HCT116 (cell line): ENCODE results near the gene JAK1.

Experiments
- CBX3 ChIP-seq: IDR thresholded peaks from 2 replicates; pipeline ENCODE4 v1.6.1; 2012; ENCODE audit warnings: low read depth
- CEBPB ChIP-seq: IDR thresholded peaks from 2 replicates; pipeline ENCODE4 v1.6.1; 2012; ENCODE audit warnings: low read depth
- EGR1 ChIP-seq: IDR thresholded peaks from 2 replicates; pipeline ENCODE4 v1.6.1; 2012; ENCODE audit warnings: low read depth
- FOSL1 ChIP-seq: IDR thresholded peaks from 2 replicates; pipeline ENCODE4 v1.6.1; 2012; ENCODE audit warnings: low read depth
- SIN3A ChIP-seq: IDR thresholded peaks from 2 replicates; pipeline ENCODE4 v1.6.1; 2012; ENCODE audit warnings: low read depth
- TF ChIP-seq, protein P1 (sequence below), 3 experiments: fragments of 200-600 bp in 1 of 3; sonication (generic) in 1 of 3; IDR thresholded peaks in 2 of 3; conservative IDR thresholded peaks in 1 of 3; 2 replicates each; pipeline ENCODE4 v1.5.1; 2012 to 2017; ENCODE audit warnings: low read depth in 2 of 3, low read length in 2 of 3, antibody characterized with exemption in 1 of 3, borderline replicate concordance in 1 of 3, control low read depth in 1 of 3, mild to moderate bottlenecking in 1 of 3, mixed read lengths in 1 of 3, mixed run types in 1 of 3, moderate library complexity in 1 of 3; ENCODE audit not compliant: insufficient read depth in 1 of 3
- TF ChIP-seq, protein P2 (sequence below): IDR thresholded peaks from 2 replicates; pipeline ENCODE4 v1.6.1; 2012

DNA sequence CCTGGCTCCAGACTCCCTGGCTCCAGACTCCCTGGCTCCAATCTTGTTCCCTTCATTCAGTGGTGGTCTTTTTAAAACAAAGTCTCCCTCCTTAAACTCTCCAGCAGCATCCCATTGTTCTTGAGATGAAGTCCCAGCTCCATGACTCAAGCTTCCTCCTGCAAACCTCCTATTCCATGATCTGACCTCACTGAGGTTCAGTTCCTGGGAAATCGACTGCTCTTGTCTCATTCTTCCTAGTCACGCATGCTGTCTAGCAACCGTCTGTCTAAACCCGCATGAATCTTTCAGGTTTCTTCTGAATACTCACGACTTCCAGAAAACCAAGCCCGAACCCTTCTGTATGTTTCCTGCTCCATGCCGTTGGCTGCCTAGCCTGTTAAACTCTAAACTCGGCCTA, 129.5 kb downstream of the JAK1 start:
- TF ChIP-seq SIN3A (no peak), FOSL1 (no peak), EGR1 (no peak), CEBPB (no peak), CBX3 (no peak)
- TF ChIP-seq, protein P1, sequence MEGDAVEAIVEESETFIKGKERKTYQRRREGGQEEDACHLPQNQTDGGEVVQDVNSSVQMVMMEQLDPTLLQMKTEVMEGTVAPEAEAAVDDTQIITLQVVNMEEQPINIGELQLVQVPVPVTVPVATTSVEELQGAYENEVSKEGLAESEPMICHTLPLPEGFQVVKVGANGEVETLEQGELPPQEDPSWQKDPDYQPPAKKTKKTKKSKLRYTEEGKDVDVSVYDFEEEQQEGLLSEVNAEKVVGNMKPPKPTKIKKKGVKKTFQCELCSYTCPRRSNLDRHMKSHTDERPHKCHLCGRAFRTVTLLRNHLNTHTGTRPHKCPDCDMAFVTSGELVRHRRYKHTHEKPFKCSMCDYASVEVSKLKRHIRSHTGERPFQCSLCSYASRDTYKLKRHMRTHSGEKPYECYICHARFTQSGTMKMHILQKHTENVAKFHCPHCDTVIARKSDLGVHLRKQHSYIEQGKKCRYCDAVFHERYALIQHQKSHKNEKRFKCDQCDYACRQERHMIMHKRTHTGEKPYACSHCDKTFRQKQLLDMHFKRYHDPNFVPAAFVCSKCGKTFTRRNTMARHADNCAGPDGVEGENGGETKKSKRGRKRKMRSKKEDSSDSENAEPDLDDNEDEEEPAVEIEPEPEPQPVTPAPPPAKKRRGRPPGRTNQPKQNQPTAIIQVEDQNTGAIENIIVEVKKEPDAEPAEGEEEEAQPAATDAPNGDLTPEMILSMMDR (IDR thresholded peaks at IDR 0.05 in 2 of 3, conservative IDR thresholded peaks at IDR 0.05 in 1 of 3; ENCODE audit: borderline replicate concordance in 1 of 3, insufficient read depth in 1 of 3, low read depth in 2 of 3, low read length in 2 of 3), result no peak
- TF ChIP-seq, protein P2, sequence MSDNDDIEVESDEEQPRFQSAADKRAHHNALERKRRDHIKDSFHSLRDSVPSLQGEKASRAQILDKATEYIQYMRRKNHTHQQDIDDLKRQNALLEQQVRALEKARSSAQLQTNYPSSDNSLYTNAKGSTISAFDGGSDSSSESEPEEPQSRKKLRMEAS, result no peak
